Activated CD4-positive, alpha-beta memory T cell treated with anti-CD3 and anti-CD28 coated beads for 36 hours (primary cell): Measurements from ENCODE around the gene CPOX. TPM values are rescaled to one million over a fixed set of nuclear protein-coding genes. Genes with fewer than 3 reads are reported as not detected.

Experiments used
- CTCF ChIA-PET: fragments of 350-600 bp; sonication (Branson Sonifier 250); formaldehyde crosslinking; loops from one replicate; lab custom pipeline; 2021; ENCODE audit warnings: antibody characterized with exemption, inconsistent platforms; lab: Charles Lee
- POLR2A ChIA-PET: fragments of 350-600 bp; sonication (Branson Sonifier 250); formaldehyde crosslinking; loops from one replicate; lab custom pipeline; 2021; ENCODE audit warnings: antibody characterized with exemption; lab: Charles Lee
- DNase-seq: peaks from one replicate; pipeline ENCODE4 v3.0.0-alpha.2; 2020
- H3K27ac Mint-ChIP-seq: one replicate; pipeline ENCODE4 v1.8.0; 2021; ENCODE audit warnings: mixed read lengths
- H3K27me3 Mint-ChIP-seq: one replicate; pipeline ENCODE4 v1.8.0; 2021; ENCODE audit warnings: mixed read lengths
- H3K36me3 Mint-ChIP-seq: one replicate; pipeline ENCODE4 v1.8.0; 2021; ENCODE audit warnings: mixed read lengths
- H3K4me1 Mint-ChIP-seq: one replicate; pipeline ENCODE4 v1.8.0; 2021; ENCODE audit warnings: low read depth, mixed read lengths
- H3K4me3 Mint-ChIP-seq: one replicate; pipeline ENCODE4 v1.8.0; 2021; ENCODE audit warnings: mild to moderate bottlenecking, mixed read lengths
- H3K9me3 Mint-ChIP-seq: one replicate; pipeline ENCODE4 v1.8.0; 2021; ENCODE audit warnings: mixed read lengths
- intact Hi-C: fragments of 100-400 bp; cut with micrococcal nuclease; formaldehyde crosslinking; loops from one replicate; pipeline ENCODE4 v1.15.1; 2023
- total RNA-seq, 2 experiments: library from RNA; stranded (reverse); gene quantifications; one replicate each; pipeline ENCODE4 v1.2.3, GENCODE V29; 2021

CPOX gene
- total RNA-seq, 2 experiments from 2014 or later: 36.0 to 39.2 TPM

DNA sequence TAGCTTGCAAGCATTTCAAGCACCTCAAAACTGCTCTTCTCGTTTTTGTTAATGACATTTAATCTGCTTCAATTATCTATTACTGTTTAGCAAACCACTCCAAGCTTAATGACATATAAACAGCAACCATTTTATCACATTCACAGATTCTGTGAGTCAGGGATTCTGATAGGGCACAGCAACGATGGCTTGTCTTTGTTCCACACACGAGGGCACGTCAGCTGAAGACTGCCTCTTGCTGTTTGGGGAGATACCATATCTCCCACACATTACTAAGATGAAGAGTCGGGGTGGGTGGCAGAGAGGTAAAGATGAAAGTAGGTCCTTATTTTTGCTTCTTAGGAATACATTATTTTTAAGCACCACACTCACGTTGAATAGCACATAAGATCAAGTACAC, 19.3 kb downstream of the CPOX start:
- Mint-ChIP-seq H3K4me1 (peaks cover 49% of the 10 kb centered on the region), H3K9me3 (peaks cover 8% of the 10 kb centered on the region), H3K27ac (peak overlapping the region; percentile 74), H3K27me3 (no peaks in the 10 kb centered on the region), H3K36me3 (peaks cover 27% of the 10 kb centered on the region), H3K4me3 (peak overlapping the region; percentile 15)
- ChIA-PET POLR2A (interaction anchor here (0.8 to 1.8 kb wide), 3 partner anchors 17 to 38 kb away, joined by 3 to 8 read pairs (median 6); no protein-coding TSS in a partner anchor), CTCF (interaction anchor here (0.7 to 1.6 kb wide), 14 partner anchors 9 to 536 kb away, joined by 3 to 9 read pairs (median 4); partner anchors contain the start of genes CPOX and GPR15)
- peak; percentile 68 for DNase-seq
- intact Hi-C loops: loop anchor here (1.0 to 2.0 kb wide), 3 partner anchors 17 to 38 kb away; partner anchors contain the start of gene CPOX

DNA sequence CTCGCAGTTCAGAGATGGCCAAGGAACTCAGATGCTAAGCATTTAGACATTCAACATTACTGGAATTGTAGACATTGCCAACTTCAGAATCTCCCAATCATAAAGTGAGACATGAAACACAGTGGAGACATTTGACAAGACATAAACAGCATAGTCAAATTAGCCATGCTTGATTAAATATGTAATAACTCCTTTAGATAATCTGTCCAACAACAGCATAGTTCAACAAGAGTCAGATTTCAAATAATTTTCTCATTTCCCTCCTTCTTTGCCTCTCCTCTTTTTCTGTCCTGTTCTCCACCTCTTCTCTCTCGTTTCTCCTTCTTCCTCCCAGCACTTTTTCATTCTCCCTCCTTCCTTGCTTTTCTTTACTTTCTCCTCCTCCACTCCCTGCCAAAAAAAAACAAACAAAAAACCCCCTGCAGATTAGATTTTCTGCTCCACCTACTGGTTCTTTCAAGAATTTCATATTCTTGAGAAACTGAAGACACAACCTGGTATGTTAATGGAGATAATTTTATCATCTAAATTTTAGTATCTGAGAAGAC, 20.2 kb downstream of the CPOX start:
- ChIA-PET CTCF (interaction anchor here (0.8 to 2.2 kb wide), 14 partner anchors 8 to 535 kb away, joined by 3 to 18 read pairs (median 4); partner anchors contain the start of genes CLDND1 and CPOX), POLR2A (interaction anchor here (1.1 to 1.8 kb wide), 3 partner anchors 10 to 37 kb away, joined by 4 to 8 read pairs (median 6); no protein-coding TSS in a partner anchor)
- Mint-ChIP-seq H3K9me3 (peaks cover 9% of the 10 kb centered on the region), H3K4me1 (peaks cover 54% of the 10 kb centered on the region), H3K36me3 (peaks cover 26% of the 10 kb centered on the region), H3K27ac (peak overlapping the region; percentile 66), H3K27me3 (no peaks in the 10 kb centered on the region), H3K4me3 (no peak overlapping the region)
- intact Hi-C loops: loop anchor here (1.0 kb wide), 4 partner anchors 51 to 534 kb away; partner anchors contain the start of gene CLDND1
- no peak for DNase-seq

DNA sequence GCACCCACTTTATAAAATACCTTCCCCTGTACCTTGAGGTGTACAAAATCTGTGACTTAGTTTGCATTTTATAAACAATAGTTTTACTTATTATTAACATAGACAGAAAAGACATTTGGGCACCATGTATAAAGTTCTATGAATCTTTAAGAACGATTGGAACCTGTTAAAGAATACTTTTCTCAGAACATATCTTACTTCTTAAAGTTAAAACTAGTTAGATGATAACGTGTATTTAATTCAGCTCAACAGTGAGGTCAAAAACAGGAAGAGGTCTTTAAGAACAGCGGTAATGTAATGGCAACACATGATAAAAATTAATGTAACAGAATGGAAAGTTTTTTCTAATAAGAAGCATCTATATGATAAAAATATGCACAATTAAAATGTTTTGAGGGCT, 25.0 kb downstream of the CPOX start:
- ChIA-PET POLR2A (no interaction called here), CTCF (no interaction called here)
- H3K9me3 Mint-ChIP-seq: peaks cover 7% of the 10 kb centered on the region
- no peak overlapping the region for H3K4me3 Mint-ChIP-seq
- peaks cover 71% of the 10 kb centered on the region for H3K4me1 Mint-ChIP-seq
- intact Hi-C loops: loop anchor here (10.0 kb wide), 1 partner anchor 1306 kb away; no protein-coding TSS in a partner anchor
- no peak overlapping the region for H3K27ac Mint-ChIP-seq
- DNase-seq: no peak
- H3K27me3 Mint-ChIP-seq: no peaks in the 10 kb centered on the region
- H3K36me3 Mint-ChIP-seq: peaks cover 7% of the 10 kb centered on the region

DNA sequence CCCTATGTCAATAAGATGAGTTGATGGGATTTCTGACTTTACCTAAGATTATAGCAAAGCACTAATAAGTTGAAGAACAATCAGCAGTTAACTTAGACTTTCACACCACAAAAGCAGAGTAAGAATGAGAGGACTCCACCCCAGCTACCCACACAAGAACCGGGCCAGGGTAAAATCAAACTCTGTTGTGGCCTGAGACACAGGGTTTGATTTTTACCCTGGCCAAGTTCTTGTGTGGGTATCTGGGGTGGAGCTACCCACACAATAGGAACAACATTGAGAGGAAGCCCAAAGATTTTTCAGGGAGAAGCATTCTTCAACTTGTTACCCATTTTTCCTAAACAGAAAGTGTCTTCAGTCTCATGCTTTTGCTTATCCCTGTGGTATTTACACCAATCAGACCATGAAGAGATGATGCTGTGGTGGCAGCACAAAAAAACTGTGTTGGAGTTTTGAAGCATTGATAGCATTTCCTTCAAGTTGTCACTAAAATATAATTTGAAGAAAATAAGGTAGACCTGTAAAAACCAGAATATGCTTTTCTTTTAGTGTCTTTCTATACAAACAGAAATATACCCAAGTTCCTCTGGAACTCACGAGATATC, 25.6 kb downstream of the CPOX start:
- ChIA-PET CTCF (no interaction called here), POLR2A (interaction anchor here (1.0 kb wide), 1 partner anchor 11 kb away, joined by 4 read pairs; no protein-coding TSS in a partner anchor)
- intact Hi-C loops: loop anchor here (2.0 to 10.0 kb wide), 2 partner anchors 25 to 1307 kb away; partner anchors contain the start of gene CPOX
- peak; percentile 50 for DNase-seq
- Mint-ChIP-seq H3K9me3 (peaks cover 7% of the 10 kb centered on the region), H3K4me3 (no peak overlapping the region), H3K27me3 (no peaks in the 10 kb centered on the region), H3K27ac (peak overlapping the region; percentile 28), H3K4me1 (peaks cover 71% of the 10 kb centered on the region), H3K36me3 (peaks cover 7% of the 10 kb centered on the region)

DNA sequence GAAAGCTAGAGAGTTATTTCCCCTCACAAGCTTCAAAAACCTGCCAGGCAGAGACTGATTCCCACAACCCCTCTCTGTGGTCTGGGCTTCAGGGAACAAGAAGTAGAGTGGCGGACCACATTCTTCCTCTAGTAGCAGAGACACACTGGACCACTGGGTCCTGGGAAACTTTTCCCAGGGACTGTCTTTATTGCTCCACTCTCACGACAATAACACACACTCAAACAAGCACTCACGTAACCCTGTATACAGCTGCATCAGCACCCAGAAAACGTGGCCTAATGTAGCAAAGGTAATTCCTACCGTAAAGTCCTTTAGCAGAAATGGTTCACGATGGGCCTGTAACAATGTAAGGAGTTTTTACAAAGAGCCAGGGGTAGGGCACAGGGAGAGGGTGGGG, 27.6 kb downstream of the CPOX start:
- no peak for DNase-seq

DNA sequence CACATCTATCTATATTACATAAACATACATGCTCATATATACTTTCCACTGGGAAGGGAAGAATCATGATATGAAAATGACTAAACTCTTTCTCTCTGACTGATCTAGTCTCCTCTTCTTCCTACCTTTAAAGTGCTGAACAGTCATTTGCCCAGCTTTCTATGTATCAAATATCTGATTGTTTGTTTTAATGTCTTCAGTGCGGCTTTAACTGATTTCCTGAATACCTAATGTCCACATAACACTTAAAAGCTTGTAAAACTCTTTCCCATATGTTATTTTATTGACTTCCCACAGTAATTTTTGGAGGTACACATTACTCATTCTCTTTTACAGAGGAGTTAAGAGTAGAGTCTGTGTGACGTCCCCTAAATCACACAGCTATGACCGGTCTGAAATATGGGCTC, 28.2 kb downstream of the CPOX start:
- H3K36me3 Mint-ChIP-seq: peaks cover 9% of the 10 kb centered on the region
- POLR2A ChIA-PET: interaction anchor here (1.2 to 3.4 kb wide), 4 partner anchors 9 to 42 kb away, joined by 3 to 26 read pairs (median 13); partner anchors contain the start of gene CLDND1
- H3K4me1 Mint-ChIP-seq: peaks cover 76% of the 10 kb centered on the region
- no peak overlapping the region for H3K4me3 Mint-ChIP-seq
- DNase-seq: no peak
- peak overlapping the region; percentile 46 for H3K27ac Mint-ChIP-seq
- CTCF ChIA-PET: interaction anchor here (0.9 to 1.5 kb wide), 6 partner anchors 9 to 231 kb away, joined by 3 to 15 read pairs (median 4); no protein-coding TSS in a partner anchor
- intact Hi-C loops: loop anchor here (1.0 to 10.0 kb wide), 5 partner anchors 8 to 1310 kb away; partner anchors contain the start of gene CLDND1
- peaks cover 3% of the 10 kb centered on the region for H3K27me3 Mint-ChIP-seq
- peaks cover 7% of the 10 kb centered on the region for H3K9me3 Mint-ChIP-seq

More for the DNA sequence above, 27.6 kb downstream of the CPOX start:
- H3K4me3 Mint-ChIP-seq: no peak overlapping the region
- peaks cover 3% of the 10 kb centered on the region for H3K27me3 Mint-ChIP-seq
- intact Hi-C loops: loop anchor here (1.0 to 10.0 kb wide), 6 partner anchors 9 to 1309 kb away; partner anchors contain the start of genes CLDND1 and CPOX
- H3K36me3 Mint-ChIP-seq: peaks cover 9% of the 10 kb centered on the region
- peaks cover 7% of the 10 kb centered on the region for H3K9me3 Mint-ChIP-seq
- H3K4me1 Mint-ChIP-seq: peaks cover 73% of the 10 kb centered on the region
- POLR2A ChIA-PET: interaction anchor here (1.2 to 3.4 kb wide), 4 partner anchors 10 to 43 kb away, joined by 3 to 26 read pairs (median 13); partner anchors contain the start of gene CLDND1
- H3K27ac Mint-ChIP-seq: peak overlapping the region; percentile 28
- CTCF ChIA-PET: interaction anchor here (1.2 to 1.5 kb wide), 5 partner anchors 8 to 44 kb away, joined by 4 to 15 read pairs (median 4); no protein-coding TSS in a partner anchor

DNA sequence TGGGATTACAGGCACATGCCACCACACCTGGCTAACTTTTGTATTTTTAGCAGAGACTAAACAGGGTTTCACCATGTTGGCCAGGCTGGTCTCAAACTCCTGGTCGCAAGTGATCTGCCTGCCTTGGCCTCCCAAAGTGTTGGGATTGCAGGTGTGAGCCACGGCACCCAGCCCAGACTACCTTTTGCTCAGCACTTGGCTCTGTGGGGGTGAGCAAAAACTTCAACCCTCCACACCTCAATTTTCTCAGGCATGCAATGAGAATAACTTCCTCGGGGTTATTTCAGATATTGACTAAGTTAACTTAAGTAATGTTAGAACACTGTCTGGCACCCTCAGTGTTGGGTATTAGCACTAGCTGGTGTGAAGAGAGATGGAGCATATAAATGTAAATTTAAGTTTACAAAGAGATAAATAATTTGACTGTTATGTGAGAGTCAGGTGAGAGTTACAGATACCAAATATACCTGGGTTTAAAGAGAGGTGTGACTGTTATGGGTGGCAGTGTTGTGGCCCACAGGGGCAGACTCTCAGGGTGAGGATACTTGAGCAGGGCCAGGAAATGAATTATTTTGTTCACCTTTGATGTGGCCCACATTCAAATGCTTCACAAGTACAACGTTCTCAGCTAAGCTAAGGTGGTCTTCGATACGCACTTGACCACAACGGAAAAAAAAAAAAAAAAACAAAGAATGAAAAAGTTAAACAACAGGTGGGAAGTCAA, 29.0 kb downstream of the CPOX start:
- CTCF ChIA-PET: interaction anchor here (0.7 to 1.5 kb wide), 15 partner anchors 8 to 1066 kb away, joined by 3 to 15 read pairs (median 4); partner anchors contain the start of gene CLDND1
- intact Hi-C loops: loop anchor here (1.0 to 10.0 kb wide), 5 partner anchors 7 to 1310 kb away; partner anchors contain the start of gene CLDND1
- peak overlapping the region; percentile 57 for H3K27ac Mint-ChIP-seq
- peaks cover 76% of the 10 kb centered on the region for H3K4me1 Mint-ChIP-seq
- H3K4me3 Mint-ChIP-seq: peak overlapping the region; percentile 50
- peaks cover 3% of the 10 kb centered on the region for H3K27me3 Mint-ChIP-seq
- peaks cover 9% of the 10 kb centered on the region for H3K36me3 Mint-ChIP-seq
- H3K9me3 Mint-ChIP-seq: peaks cover 11% of the 10 kb centered on the region
- DNase-seq: no peak
- POLR2A ChIA-PET: interaction anchor here (0.7 to 3.4 kb wide), 8 partner anchors 8 to 42 kb away, joined by 3 to 26 read pairs (median 5); partner anchors contain the start of gene CLDND1

DNA sequence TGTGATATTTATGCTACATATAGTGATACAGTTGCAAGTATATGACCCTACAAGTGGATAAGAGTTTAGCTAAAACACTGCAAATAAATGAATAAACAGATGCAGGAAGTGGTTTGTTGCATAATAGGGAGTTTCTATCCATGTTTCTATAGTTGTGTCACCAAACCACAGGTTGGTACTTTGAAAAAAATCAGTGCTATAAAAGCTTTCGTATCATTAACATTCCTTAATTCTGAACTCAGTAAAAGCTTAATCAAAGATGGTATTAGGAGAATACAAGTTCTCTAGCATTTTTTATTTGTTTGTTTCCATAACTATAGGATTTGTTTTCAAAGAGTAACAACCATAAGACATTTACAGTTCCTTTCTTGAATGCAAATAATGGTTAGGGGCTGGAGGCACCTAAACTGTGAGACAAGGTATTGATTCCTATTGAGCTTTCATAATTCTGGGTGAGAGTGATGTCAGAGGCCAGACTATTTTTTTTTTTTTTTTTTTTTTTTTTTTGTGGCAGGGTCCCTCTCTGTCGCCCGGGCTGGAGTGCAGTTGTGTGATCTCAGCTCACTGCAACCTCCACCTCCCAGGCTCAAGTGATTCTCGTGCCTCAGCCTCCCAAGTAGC, 29.6 kb downstream of the CPOX start:
- Mint-ChIP-seq H3K4me3 (no peak overlapping the region), H3K9me3 (peaks cover 10% of the 10 kb centered on the region), H3K4me1 (peaks cover 77% of the 10 kb centered on the region), H3K27me3 (peaks cover 3% of the 10 kb centered on the region), H3K27ac (peak overlapping the region; percentile 67), H3K36me3 (peaks cover 6% of the 10 kb centered on the region)
- POLR2A ChIA-PET: interaction anchor here (1.0 to 3.4 kb wide), 4 partner anchors 9 to 34 kb away, joined by 3 to 20 read pairs (median 5); no protein-coding TSS in a partner anchor
- CTCF ChIA-PET: interaction anchor here (0.7 to 1.5 kb wide), 11 partner anchors 9 to 1067 kb away, joined by 3 to 9 read pairs (median 4); partner anchors contain the start of gene CLDND1
- intact Hi-C loops: loop anchor here (10.0 kb wide), 1 partner anchor 1311 kb away; no protein-coding TSS in a partner anchor
- DNase-seq: no peak

DNA sequence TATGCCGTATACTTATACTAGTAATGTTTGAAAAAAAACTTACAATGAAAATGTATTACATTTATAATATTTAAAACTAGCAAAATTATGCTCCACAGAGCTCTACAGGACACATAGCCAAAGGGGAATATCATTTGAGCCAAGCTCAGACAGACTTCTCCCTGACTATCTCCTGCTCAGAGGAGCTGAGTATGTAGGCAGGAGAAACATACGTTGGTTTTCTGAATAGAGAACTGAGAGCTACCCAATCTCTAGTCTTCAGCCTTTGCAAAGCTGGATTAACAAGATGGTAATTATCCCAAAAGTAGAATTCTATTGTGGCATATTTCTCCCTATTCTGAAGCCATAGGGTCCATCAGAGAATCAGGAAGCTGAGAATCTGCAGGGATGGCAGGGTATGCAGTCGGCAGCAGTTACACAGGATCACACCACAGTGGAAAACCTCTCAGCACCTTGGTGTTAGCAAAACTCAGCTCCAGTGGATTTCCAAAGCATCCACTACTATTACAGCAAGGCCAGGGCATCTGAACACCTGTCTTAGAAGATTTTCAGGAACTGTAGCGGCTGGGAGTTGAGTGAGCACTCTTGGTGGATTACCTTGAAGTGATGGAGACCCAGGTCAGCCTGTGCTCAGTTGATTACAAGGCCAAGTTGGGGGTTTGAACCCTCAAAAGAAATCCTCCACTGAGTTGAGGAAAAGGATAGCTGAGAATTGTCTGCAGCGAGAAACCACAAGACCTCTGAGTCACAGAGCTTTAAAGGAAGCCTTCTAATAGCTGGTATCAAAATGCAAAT, 31.5 kb downstream of the CPOX start:
- Mint-ChIP-seq H3K9me3 (peaks cover 8% of the 10 kb centered on the region), H3K4me1 (peaks cover 81% of the 10 kb centered on the region), H3K4me3 (no peak overlapping the region), H3K27ac (no peak overlapping the region), H3K36me3 (peaks cover 6% of the 10 kb centered on the region), H3K27me3 (peaks cover 3% of the 10 kb centered on the region)
- no peak for DNase-seq
- intact Hi-C loops: loop anchor here (10.0 kb wide), 1 partner anchor 1313 kb away; no protein-coding TSS in a partner anchor
- POLR2A ChIA-PET: interaction anchor here (0.8 to 2.4 kb wide), 4 partner anchors 9 to 39 kb away, joined by 3 to 10 read pairs (median 4); partner anchors contain the start of gene CLDND1
- CTCF ChIA-PET: interaction anchor here (1.3 to 1.5 kb wide), 2 partner anchors 25 to 40 kb away, joined by 3 read pairs; no protein-coding TSS in a partner anchor

DNA sequence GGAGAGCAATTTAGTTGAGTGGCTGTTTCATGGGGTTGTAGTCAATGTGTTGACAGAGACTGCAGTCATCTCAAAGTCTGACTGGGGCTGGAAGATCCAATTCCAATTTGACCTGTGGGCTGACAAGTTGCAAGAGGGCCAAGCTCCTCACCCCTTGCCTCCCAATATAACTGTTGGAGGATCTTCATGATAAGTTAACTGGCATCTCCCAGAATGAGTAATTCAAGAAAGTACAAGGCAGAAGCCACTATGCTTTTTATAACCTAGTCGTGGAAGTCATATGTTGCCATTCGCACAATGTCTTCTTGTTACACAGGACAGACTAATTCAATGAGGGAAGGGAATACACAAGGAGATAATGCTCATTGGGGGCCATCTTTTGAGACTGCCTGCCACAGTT, 32.5 kb downstream of the CPOX start:
- ChIA-PET POLR2A (interaction anchor here (0.6 kb wide), 1 partner anchor 24 kb away, joined by 3 read pairs; no protein-coding TSS in a partner anchor), CTCF (no interaction called here)
- Mint-ChIP-seq H3K27me3 (peaks cover 3% of the 10 kb centered on the region), H3K9me3 (peaks cover 8% of the 10 kb centered on the region), H3K4me1 (peaks cover 81% of the 10 kb centered on the region), H3K4me3 (no peak overlapping the region), H3K36me3 (peaks cover 8% of the 10 kb centered on the region), H3K27ac (peak overlapping the region; percentile 25)
- no peak for DNase-seq
- intact Hi-C loops: loop anchor here (10.0 kb wide), 1 partner anchor 1314 kb away; no protein-coding TSS in a partner anchor
